ENCODE measurements around the gene LYPLAL1.
A peak's percentile ranks its signal among the peaks of the same experiment; 100 is the strongest.

The LYPLAL1 gene

GRCh38 chr1:219173758-219174459, at the start of gene LYPLAL1:
Gene LYPLAL1, plus strand, starts transcription at chr1:219173878. Its CDS starts 13 bp downstream, at chr1:219173891.
- peak; percentile 26 for DNase-seq (ENCODE audit: low read depth, low spot score)
- peak within 1 kb of the TSS; percentile 76 for H3K27ac ChIP-seq

- no peak for DNase-seq (ENCODE audit: low read depth, low spot score)
- H3K27ac ChIP-seq = no peak overlapping the region
Observed at GRCh38 chr1:219124163-219124562, 49.5 kb upstream of the LYPLAL1 start.

- no peak overlapping the region for H3K27ac ChIP-seq
- DNase-seq (ENCODE audit: low read depth, low spot score) = no peak
Observed at GRCh38 chr1:219125342-219125741, 48.3 kb upstream of the LYPLAL1 start.

GRCh38 chr1:219126377-219126776, 47.3 kb upstream of the LYPLAL1 start:
- no peak overlapping the region for H3K27ac ChIP-seq
- no peak for DNase-seq (ENCODE audit: low read depth, low spot score)

- DNase-seq (ENCODE audit: low read depth, low spot score) = no peak
- H3K27ac ChIP-seq = no peak overlapping the region
Observed at GRCh38 chr1:219128957-219129356, 44.7 kb upstream of the LYPLAL1 start.

- no peak overlapping the region for H3K27ac ChIP-seq
- DNase-seq (ENCODE audit: low read depth, low spot score) = no peak
Observed at GRCh38 chr1:219130366-219130935, 43.2 kb upstream of the LYPLAL1 start.

GRCh38 chr1:219132939-219133338, 40.7 kb upstream of the LYPLAL1 start:
- DNase-seq (ENCODE audit: low read depth, low spot score) = no peak
- H3K27ac ChIP-seq = no peak overlapping the region

- DNase-seq (ENCODE audit: low read depth, low spot score) = no peak
- no peak overlapping the region for H3K27ac ChIP-seq
Observed at GRCh38 chr1:219138747-219139146, 34.9 kb upstream of the LYPLAL1 start.

- DNase-seq (ENCODE audit: low read depth, low spot score) = no peak
Observed at GRCh38 chr1:219140303-219140877, 33.3 kb upstream of the LYPLAL1 start.

GRCh38 chr1:219143735-219144134, 29.9 kb upstream of the LYPLAL1 start:
- DNase-seq (ENCODE audit: low read depth, low spot score) = no peak
- H3K27ac ChIP-seq = no peak overlapping the region

More at GRCh38 chr1:219140303-219140877, 33.3 kb upstream of the LYPLAL1 start:
- H3K27ac ChIP-seq = no peak overlapping the region

GRCh38 chr1:219144658-219145315, 28.9 kb upstream of the LYPLAL1 start:
- no peak overlapping the region for H3K27ac ChIP-seq
- no peak for DNase-seq (ENCODE audit: low read depth, low spot score)

- no peak overlapping the region for H3K27ac ChIP-seq
- DNase-seq (ENCODE audit: low read depth, low spot score) = no peak
Observed at GRCh38 chr1:219147571-219148019, 26.1 kb upstream of the LYPLAL1 start.

- H3K27ac ChIP-seq = no peak overlapping the region
- no peak for DNase-seq (ENCODE audit: low read depth, low spot score)
Observed at GRCh38 chr1:219149009-219149577, 24.6 kb upstream of the LYPLAL1 start.

GRCh38 chr1:219149953-219150352, 23.7 kb upstream of the LYPLAL1 start:
- no peak overlapping the region for H3K27ac ChIP-seq
- DNase-seq (ENCODE audit: low read depth, low spot score) = no peak

GRCh38 chr1:219150913-219151312, 22.8 kb upstream of the LYPLAL1 start:
- no peak for DNase-seq (ENCODE audit: low read depth, low spot score)
- H3K27ac ChIP-seq = no peak overlapping the region

GRCh38 chr1:219151467-219151866, 22.2 kb upstream of the LYPLAL1 start:
- no peak for DNase-seq (ENCODE audit: low read depth, low spot score)
- no peak overlapping the region for H3K27ac ChIP-seq

- no peak for DNase-seq (ENCODE audit: low read depth, low spot score)
- H3K27ac ChIP-seq = no peak overlapping the region
Observed at GRCh38 chr1:219152751-219153150, 20.9 kb upstream of the LYPLAL1 start.

GRCh38 chr1:219153723-219154122, 20.0 kb upstream of the LYPLAL1 start:
- DNase-seq (ENCODE audit: low read depth, low spot score) = no peak
- H3K27ac ChIP-seq = no peak overlapping the region

GRCh38 chr1:219155135-219155534, 18.5 kb upstream of the LYPLAL1 start:
- DNase-seq (ENCODE audit: low read depth, low spot score) = no peak
- no peak overlapping the region for H3K27ac ChIP-seq

GRCh38 chr1:219159946-219160645, 13.6 kb upstream of the LYPLAL1 start:
- DNase-seq (ENCODE audit: low read depth, low spot score) = peak; percentile 8

More at GRCh38 chr1:219159946-219160645, 13.6 kb upstream of the LYPLAL1 start:
- H3K27ac ChIP-seq = no peak overlapping the region
